CMK (cell line): ENCODE data around the gene GAB1.

Experiments used
- DNase-seq: peaks from one replicate; pipeline ENCODE4 v3.0.0-alpha.2; 2010; ENCODE audit warnings: low read depth

Gene GAB1

GRCh38 chr4:143489106-143489505 is 152.4 kb downstream of the GAB1 start:
- DNase-seq: no peak

- no peak for DNase-seq
These were observed 161.3 kb downstream of the GAB1 start for GRCh38 chr4:143498021-143498420.

GRCh38 chr4:143502231-143502630 is 165.6 kb downstream of the GAB1 start:
- no peak for DNase-seq

- DNase-seq: no peak
These were observed 169.4 kb downstream of the GAB1 start for GRCh38 chr4:143506031-143506430.

GRCh38 chr4:143511906-143512305 is 175.2 kb downstream of the GAB1 start:
- DNase-seq: no peak

- DNase-seq: no peak
These were observed 176.3 kb downstream of the GAB1 start for GRCh38 chr4:143512978-143513313.

- DNase-seq: peak; percentile 97
These were observed 176.9 kb downstream of the GAB1 start, which contains the start of gene SMARCA5 for GRCh38 chr4:143513314-143514168. SMARCA5 (plus strand) TSS chr4:143513702; CDS start chr4:143513925, 223 bp downstream.

GRCh38 chr4:143514169-143514495 is 177.5 kb downstream of the GAB1 start:
- DNase-seq: no peak

GRCh38 chr4:143514497-143514896 is 177.8 kb downstream of the GAB1 start:
- DNase-seq: peak; percentile 33

GRCh38 chr4:143514901-143515300 is 178.2 kb downstream of the GAB1 start:
- DNase-seq: no peak

GRCh38 chr4:143515905-143516304 is 179.2 kb downstream of the GAB1 start:
- DNase-seq: no peak

GRCh38 chr4:143517764-143518163 is 181.1 kb downstream of the GAB1 start:
- DNase-seq: no peak
